BE2C (cell line): ENCODE results near the gene PLA2G4C.
A peak's percentile ranks its signal among the peaks of the same experiment; 100 is the strongest.
"Not testable (repeated sequence)": the region's sequence is repeated elsewhere in the genome, so short reads cannot be mapped to it uniquely, and the experiment has no call there.

Source experiments
- DNase-seq: peaks from one replicate; pipeline ENCODE4 v3.0.0-alpha.2; 2020
- H3K27me3 ChIP-seq: fragments of 250-450 bp; sonication (Bioruptor Pico); 2 replicates; pipeline ENCODE4 v1.5.1; 2020; ENCODE audit warnings: mild to moderate bottlenecking
- H3K36me3 ChIP-seq: fragments of 250-450 bp; sonication (Bioruptor Pico); 2 replicates; pipeline ENCODE4 v1.5.1; 2020; ENCODE audit warnings: mild to moderate bottlenecking
- H3K4me1 ChIP-seq: fragments of 250-450 bp; sonication (Bioruptor Pico); 2 replicates; pipeline ENCODE4 v1.5.1; 2020
- H3K4me3 ChIP-seq: 2 replicates; pipeline ENCODE4 v1.5.1; 2011; ENCODE audit warnings: low read depth, low read length
- H3K9me3 ChIP-seq: fragments of 250-450 bp; sonication (Bioruptor Pico); 2 replicates; pipeline ENCODE4 v1.5.1; 2020
- TF ChIP-seq, protein P1 (sequence below): IDR thresholded peaks from 2 replicates; pipeline ENCODE4 v1.5.1; 2012; ENCODE audit warnings: mild to moderate bottlenecking, low read depth, low read length

Gene PLA2G4C

DNA sequence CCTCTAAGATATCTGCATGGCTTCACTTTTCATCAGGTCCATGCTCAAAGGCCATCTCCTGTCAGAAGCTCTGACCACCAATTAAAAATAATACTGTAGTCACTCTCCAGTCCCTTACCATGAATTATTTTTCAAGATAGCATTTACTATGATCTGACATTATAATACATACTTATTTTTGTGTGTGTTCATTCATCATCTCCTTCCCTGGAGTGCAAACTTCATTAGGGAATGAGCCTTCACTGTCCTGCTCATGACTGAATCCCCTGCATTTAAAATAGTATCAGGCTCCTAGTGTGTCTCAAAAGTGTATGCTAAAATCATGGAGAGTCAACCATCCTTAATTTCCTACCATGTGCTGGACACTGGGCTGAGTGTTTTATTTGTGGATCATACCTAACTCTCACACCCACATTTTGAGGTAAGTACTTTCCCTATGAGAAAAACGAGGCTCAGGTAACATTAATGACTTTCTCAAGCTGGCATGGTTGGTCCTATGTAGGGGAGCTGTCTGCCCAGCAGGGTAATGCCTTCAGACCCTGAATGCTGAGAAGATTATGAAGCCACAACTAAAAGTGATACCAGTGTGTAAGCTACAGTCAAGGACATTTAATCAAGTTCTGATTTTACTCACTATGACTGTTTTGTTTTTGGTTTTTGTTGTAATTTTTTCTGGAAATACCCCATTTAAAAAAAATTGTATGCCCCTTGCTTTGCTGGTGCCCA lies 16.3 kb downstream of the PLA2G4C start:
- H3K27me3 ChIP-seq = no peaks in the 10 kb centered on the region
- H3K36me3 ChIP-seq = no peaks in the 10 kb centered on the region
- 0 out of 2 replicates have a peak, but pooled peaks cover 2% of the 10 kb centered on the region for H3K9me3 ChIP-seq
- H3K4me3 ChIP-seq = no peak overlapping the region
- no peak for DNase-seq
- no peaks in the 10 kb centered on the region for H3K4me1 ChIP-seq
- TF ChIP-seq, protein P1, sequence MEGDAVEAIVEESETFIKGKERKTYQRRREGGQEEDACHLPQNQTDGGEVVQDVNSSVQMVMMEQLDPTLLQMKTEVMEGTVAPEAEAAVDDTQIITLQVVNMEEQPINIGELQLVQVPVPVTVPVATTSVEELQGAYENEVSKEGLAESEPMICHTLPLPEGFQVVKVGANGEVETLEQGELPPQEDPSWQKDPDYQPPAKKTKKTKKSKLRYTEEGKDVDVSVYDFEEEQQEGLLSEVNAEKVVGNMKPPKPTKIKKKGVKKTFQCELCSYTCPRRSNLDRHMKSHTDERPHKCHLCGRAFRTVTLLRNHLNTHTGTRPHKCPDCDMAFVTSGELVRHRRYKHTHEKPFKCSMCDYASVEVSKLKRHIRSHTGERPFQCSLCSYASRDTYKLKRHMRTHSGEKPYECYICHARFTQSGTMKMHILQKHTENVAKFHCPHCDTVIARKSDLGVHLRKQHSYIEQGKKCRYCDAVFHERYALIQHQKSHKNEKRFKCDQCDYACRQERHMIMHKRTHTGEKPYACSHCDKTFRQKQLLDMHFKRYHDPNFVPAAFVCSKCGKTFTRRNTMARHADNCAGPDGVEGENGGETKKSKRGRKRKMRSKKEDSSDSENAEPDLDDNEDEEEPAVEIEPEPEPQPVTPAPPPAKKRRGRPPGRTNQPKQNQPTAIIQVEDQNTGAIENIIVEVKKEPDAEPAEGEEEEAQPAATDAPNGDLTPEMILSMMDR = no peak

- not testable (repeated sequence) for H3K27me3 ChIP-seq, H3K36me3 ChIP-seq, H3K9me3 ChIP-seq, DNase-seq, H3K4me3 ChIP-seq, H3K4me1 ChIP-seq
These were observed 19.4 kb downstream of the PLA2G4C start for GRCh38 chr19:48091111-48091718.

DNA sequence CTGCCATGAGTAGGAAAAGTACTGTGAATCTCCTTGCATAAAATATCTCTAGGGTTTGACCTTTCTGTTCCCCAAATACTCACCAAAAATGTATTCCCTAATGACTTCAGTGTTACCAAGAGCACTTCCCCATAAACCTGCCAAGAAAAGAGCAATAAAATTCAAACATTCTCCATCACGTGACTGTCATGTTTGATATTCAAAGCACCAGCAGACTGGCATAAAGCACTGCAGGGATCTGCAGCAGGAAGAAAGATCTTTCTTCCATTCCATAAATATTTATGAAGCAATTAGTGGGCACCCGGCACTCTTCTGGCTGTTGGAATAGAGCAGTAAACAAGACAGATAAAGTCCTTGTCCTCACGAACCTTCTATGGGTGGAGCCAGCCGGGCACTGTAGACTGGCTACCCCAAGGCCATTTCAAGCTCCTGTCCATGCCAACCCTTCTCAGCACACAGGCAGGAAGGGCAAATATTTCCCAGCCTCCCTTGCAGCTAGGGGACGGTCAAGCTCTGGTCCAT lies 20.3 kb downstream of the PLA2G4C start:
- 0 out of 2 replicates have a peak, but pooled peaks cover 2% of the 10 kb centered on the region for H3K9me3 ChIP-seq
- no peak overlapping the region for H3K4me3 ChIP-seq
- H3K36me3 ChIP-seq = no peaks in the 10 kb centered on the region
- TF ChIP-seq, protein P1 = no peak
- H3K4me1 ChIP-seq = no peaks in the 10 kb centered on the region
- DNase-seq = no peak
- no peaks in the 10 kb centered on the region for H3K27me3 ChIP-seq

DNA sequence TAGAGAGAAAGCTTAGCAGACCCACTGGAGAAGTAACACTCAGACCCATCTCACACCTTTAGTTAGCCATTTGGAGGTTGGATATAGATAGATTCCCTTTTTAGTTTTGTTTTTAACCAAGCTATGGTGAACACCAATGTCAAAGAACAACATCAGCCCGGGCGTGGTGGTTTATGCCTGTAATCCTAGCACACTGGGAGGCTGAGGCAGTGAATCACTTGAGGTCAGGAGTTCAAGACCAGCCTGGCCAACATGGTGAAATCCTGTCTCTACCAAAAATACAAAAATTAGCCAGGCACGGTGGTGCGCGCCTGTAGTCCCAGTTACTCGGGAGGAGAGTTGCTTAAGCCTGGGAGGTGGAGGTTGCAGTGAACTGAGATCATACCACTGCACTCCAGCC lies 21.6 kb downstream of the PLA2G4C start:
- not testable (repeated sequence) for H3K4me1 ChIP-seq, DNase-seq, H3K36me3 ChIP-seq, H3K9me3 ChIP-seq, H3K4me3 ChIP-seq, H3K27me3 ChIP-seq

DNA sequence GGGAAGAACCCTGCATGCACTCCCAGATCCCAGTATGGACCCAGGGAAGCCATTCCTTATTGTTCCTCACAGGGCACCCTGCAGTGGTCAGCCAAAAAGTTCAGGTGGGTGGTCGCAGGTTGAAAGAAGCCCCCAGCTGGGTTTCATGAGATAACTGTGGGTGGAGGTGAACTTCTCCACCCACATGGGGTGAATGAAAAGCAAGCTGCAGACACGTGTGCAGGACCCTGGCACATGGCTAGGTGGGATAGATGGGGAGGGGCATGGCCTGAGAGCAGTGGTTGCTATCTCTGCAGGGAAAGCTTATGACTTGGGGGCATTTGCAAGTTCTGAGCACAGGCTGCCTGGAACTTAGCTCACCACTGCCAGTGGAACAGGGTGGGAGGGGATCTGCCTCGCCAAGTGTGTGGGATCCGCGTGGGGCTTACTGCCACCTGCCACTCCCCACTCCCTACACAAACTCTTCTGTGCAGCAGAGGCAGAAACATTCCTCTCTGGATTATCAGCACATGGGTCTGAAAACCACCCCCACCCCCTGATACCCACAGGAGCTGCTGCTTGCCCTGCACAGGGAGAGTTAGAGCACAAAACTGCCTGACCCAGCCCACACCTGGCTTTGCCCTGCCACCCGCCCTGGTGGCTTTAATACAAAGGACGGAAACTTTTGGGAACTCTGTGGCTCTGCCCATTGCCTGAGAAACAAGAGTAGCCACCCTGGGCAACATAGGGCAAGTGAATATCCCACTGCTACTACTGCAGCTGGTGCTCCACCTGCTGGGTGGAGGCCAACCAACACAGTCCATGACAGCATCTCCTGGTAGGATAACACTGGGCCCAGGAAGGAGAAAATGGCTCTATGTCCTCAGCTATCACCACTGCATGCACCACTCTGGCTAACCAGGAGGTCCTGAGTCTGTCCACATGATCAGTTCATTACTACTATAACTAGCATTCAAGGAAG lies 24.4 kb downstream of the PLA2G4C start:
- Histone ChIP-seq H3K4me1 (no peaks in the 10 kb centered on the region), H3K27me3 (no peaks in the 10 kb centered on the region), H3K4me3 (no peak overlapping the region), H3K36me3 (no peaks in the 10 kb centered on the region), H3K9me3 (no peaks in the 10 kb centered on the region)
- peak; percentile 18 for DNase-seq
- TF ChIP-seq, protein P1 = peak; percentile 35

DNA sequence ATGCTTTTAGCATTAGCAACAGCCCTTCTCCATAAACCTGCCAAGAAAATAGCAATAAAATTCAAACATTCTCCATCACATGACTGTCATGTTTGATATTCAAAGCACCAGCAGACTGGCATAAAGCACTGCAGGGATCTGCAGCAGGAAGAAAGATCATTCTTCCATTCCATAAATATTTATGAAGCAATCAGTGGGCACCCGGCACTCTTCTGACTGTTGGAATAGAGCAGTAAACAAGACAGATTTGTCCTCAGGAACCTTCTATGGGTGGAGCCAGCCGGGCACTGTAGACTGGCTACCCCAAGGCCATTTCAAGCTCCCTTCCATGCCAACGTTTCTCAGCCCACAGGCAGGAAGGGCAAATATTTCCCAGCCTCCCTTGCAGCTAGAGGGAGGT lies 25.5 kb downstream of the PLA2G4C start:
- H3K36me3 ChIP-seq = no peaks in the 10 kb centered on the region
- H3K4me3 ChIP-seq = no peak overlapping the region
- H3K27me3 ChIP-seq = peaks cover 3% of the 10 kb centered on the region; the same call in 1 of the 2 replicates
- no peak for DNase-seq
- no peaks in the 10 kb centered on the region for H3K4me1 ChIP-seq
- TF ChIP-seq, protein P1 = no peak
- no peaks in the 10 kb centered on the region for H3K9me3 ChIP-seq
